Tibial nerve (tissue), 3 donors: ENCODE data around the gene WSB1.

Source experiments
- CTCF ChIP-seq, 5 experiments: fragments of 200-600 bp in 3 of 5; fragments of 450-650 bp in 2 of 5; sonication (generic) in 3 of 5; IDR thresholded peaks; one replicate each; pipeline ENCODE4 v1.5.1; 2016 to 2019; ENCODE audit warnings: antibody characterized with exemption in 5 of 5, mild to moderate bottlenecking in 3 of 5, moderate library complexity in 2 of 5
- POLR2A ChIP-seq, 2 donors: fragments of 450-650 bp; IDR thresholded peaks; one replicate each; pipeline ENCODE4 v1.6.1; 2017; ENCODE audit warnings: antibody characterized with exemption in 2 of 2, mild to moderate bottlenecking in 2 of 2, moderate library complexity in 2 of 2

GRCh38 chr17:27276653-27277156 lies 17.2 kb upstream of the WSB1 start:
- TF ChIP-seq CTCF (IDR thresholded peaks at IDR 0.05) (no peak), POLR2A (IDR thresholded peaks at IDR 0.05) (no peak)
